Measurements from ENCODE around the gene RGS19.
A peak's percentile ranks its signal among the peaks of the same experiment; 100 is the strongest.

The RGS19 gene

GRCh38 chr20:64036346-64037198, 42.7 kb downstream of the RGS19 start:
- H2AK5ac ChIP-seq (ENCODE audit: low read depth, low read length), result peak overlapping the region; percentile 82
- H3K14ac ChIP-seq (ENCODE audit: low read length), result peak overlapping the region; percentile 84
- H3K27ac ChIP-seq (replicated peaks; ENCODE audit: low read length), result no peak overlapping the region
- WGBS, 2 donors (ENCODE audit: extremely low coverage in 2 of 2, insufficient read length in 2 of 2, insufficient replicate concordance in 1 of 2), result no CpG with 5 or more reads among the region's 17 CpGs
- no peak overlapping the region for H4K91ac ChIP-seq (ENCODE audit: low read depth, low read length, poor library complexity)
- peak overlapping the region; percentile 80 for H3K18ac ChIP-seq (ENCODE audit: low read length)
- peak overlapping the region; percentile 4 for H3K9ac ChIP-seq (ENCODE audit: low read depth, low read length, poor library complexity)
- no peaks in the 10 kb centered on the region for H3K79me1 ChIP-seq (ENCODE audit: low read depth, low read length)
- peaks cover 17 to 37% of the 10 kb centered on the region in 2 donors for H3K36me3 ChIP-seq (replicated peaks in 1 of 2; ENCODE audit: control insufficient read depth in 2 of 2, insufficient read depth in 2 of 2, low read length in 2 of 2)
- H2AFZ ChIP-seq (ENCODE audit: low read length), result no peak overlapping the region
- peak overlapping the region; percentile 66 for H2BK12ac ChIP-seq (ENCODE audit: low read length)
- no peak for DNase-seq (ENCODE audit: low spot score)
- peak overlapping the region; percentile 21 for H2BK15ac ChIP-seq (ENCODE audit: low read length)
- H3K9me3 ChIP-seq (replicated peaks in 1 of 2; ENCODE audit: control insufficient read depth in 2 of 2, insufficient read depth in 1 of 2, low read depth in 1 of 2, low read length in 2 of 2), result no peaks in the 10 kb centered on the region
- H3K4me2 ChIP-seq (ENCODE audit: insufficient read depth, low read length, poor library complexity, severe bottlenecking), result peak overlapping the region; percentile 25
- peak overlapping the region; percentile 13 for H2BK5ac ChIP-seq (ENCODE audit: low read length)
- H2BK120ac ChIP-seq (ENCODE audit: low read depth, low read length), result peak overlapping the region; percentile 47
- peak overlapping the region; percentile 19 for H4K8ac ChIP-seq (ENCODE audit: low read depth, low read length)
- H3K4me3 ChIP-seq (ENCODE audit: low read length in 2 of 2), result no peak overlapping the region
- peaks cover 16 to 21% of the 10 kb centered on the region in 2 donors for H3K4me1 ChIP-seq (ENCODE audit: control insufficient read depth in 2 of 2, insufficient read depth in 1 of 2, low read depth in 1 of 2, low read length in 2 of 2)
- peaks cover 22 to 48% (median 29%) of the 10 kb centered on the region in 3 experiments for H3K27me3 ChIP-seq (ENCODE audit: control insufficient read depth in 3 of 3, insufficient read depth in 3 of 3, low read depth in 1 of 3, low read length in 3 of 3)
- peak overlapping the region; percentile 68 for H3K23ac ChIP-seq (ENCODE audit: low read depth, low read length, poor library complexity)
- H3K4ac ChIP-seq (ENCODE audit: low read length), result no peak overlapping the region

DNA sequence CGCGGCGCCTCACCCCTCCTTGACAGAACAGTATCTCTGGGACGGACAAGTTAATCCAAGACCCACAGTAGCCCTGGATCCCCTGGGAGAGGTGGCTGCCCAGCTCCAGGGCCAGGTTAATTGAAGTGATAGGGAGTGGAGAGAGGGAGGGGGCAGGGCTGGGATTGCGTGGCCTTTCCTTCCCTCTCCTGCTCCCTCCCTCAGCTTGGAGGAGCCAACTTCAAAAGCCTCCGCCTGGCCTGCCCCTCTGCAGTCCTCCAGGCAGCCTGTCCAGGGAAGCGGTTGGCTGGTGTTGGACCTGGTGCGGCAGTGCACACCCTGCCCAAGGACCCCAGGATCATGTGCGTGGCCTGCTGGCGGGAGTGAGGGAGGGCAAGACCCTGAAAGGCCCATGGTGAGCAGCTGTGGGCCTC, 43.4 kb downstream of the RGS19 start, which contains the start of gene C20orf204:
C20orf204 (plus strand) TSS at position 250 of the 413 bp plus-strand sequence; CDS start at position 392, 142 bp downstream.
- H3K9me3 ChIP-seq (replicated peaks in 1 of 2; ENCODE audit: control insufficient read depth in 2 of 2, insufficient read depth in 1 of 2, low read depth in 1 of 2, low read length in 2 of 2), result no peaks in the 10 kb centered on the region
- H3K23ac ChIP-seq (ENCODE audit: low read depth, low read length, poor library complexity), result peak within 1 kb of the TSS; percentile 68
- H2BK15ac ChIP-seq (ENCODE audit: low read length), result peak within 1 kb of the TSS; percentile 21
- no peak for DNase-seq (ENCODE audit: low spot score)
- H3K14ac ChIP-seq (ENCODE audit: low read length), result peak within 1 kb of the TSS; percentile 84
- H4K8ac ChIP-seq (ENCODE audit: low read depth, low read length), result peak within 1 kb of the TSS; percentile 19
- H3K27ac ChIP-seq (replicated peaks; ENCODE audit: low read length), result no peak within 1 kb of the TSS
- H3K79me1 ChIP-seq (ENCODE audit: low read depth, low read length), result no peaks in the 10 kb centered on the region
- H3K4me3 ChIP-seq (ENCODE audit: low read length in 2 of 2), result no peak within 1 kb of the TSS
- peak within 1 kb of the TSS; percentile 82 for H2AK5ac ChIP-seq (ENCODE audit: low read depth, low read length)
- no peak within 1 kb of the TSS for H3K4ac ChIP-seq (ENCODE audit: low read length)
- peak within 1 kb of the TSS; percentile 47 for H2BK120ac ChIP-seq (ENCODE audit: low read depth, low read length)
- no peak within 1 kb of the TSS for H4K91ac ChIP-seq (ENCODE audit: low read depth, low read length, poor library complexity)
- H3K36me3 ChIP-seq (replicated peaks in 1 of 2; ENCODE audit: control insufficient read depth in 2 of 2, insufficient read depth in 2 of 2, low read length in 2 of 2), result peaks cover 19 to 39% of the 10 kb centered on the region in 2 donors
- H3K9ac ChIP-seq (ENCODE audit: low read depth, low read length, poor library complexity), result peak within 1 kb of the TSS; percentile 54
- H2AFZ ChIP-seq (ENCODE audit: low read length), result no peak within 1 kb of the TSS
- peak within 1 kb of the TSS; percentile 80 for H3K18ac ChIP-seq (ENCODE audit: low read length)
- H3K27me3 ChIP-seq (ENCODE audit: control insufficient read depth in 3 of 3, insufficient read depth in 3 of 3, low read depth in 1 of 3, low read length in 3 of 3), result peaks cover 22 to 42% (median 23%) of the 10 kb centered on the region in 3 experiments
- H3K4me2 ChIP-seq (ENCODE audit: insufficient read depth, low read length, poor library complexity, severe bottlenecking), result peak within 1 kb of the TSS; percentile 25
- WGBS, 2 donors (ENCODE audit: extremely low coverage in 2 of 2, insufficient read length in 2 of 2, insufficient replicate concordance in 1 of 2), result no CpG with 5 or more reads among the region's 10 CpGs
- peaks cover 16 to 19% of the 10 kb centered on the region in 2 donors for H3K4me1 ChIP-seq (ENCODE audit: control insufficient read depth in 2 of 2, insufficient read depth in 1 of 2, low read depth in 1 of 2, low read length in 2 of 2)
- peak within 1 kb of the TSS; percentile 66 for H2BK12ac ChIP-seq (ENCODE audit: low read length)
- H2BK5ac ChIP-seq (ENCODE audit: low read length), result peak within 1 kb of the TSS; percentile 13

- no peak overlapping the region for H3K23ac ChIP-seq (ENCODE audit: low read depth, low read length, poor library complexity)
- H3K79me1 ChIP-seq (ENCODE audit: low read depth, low read length), result no peaks in the 10 kb centered on the region
- H3K14ac ChIP-seq (ENCODE audit: low read length), result no peak overlapping the region
- no peak overlapping the region for H4K8ac ChIP-seq (ENCODE audit: low read depth, low read length)
- H3K4me2 ChIP-seq (ENCODE audit: insufficient read depth, low read length, poor library complexity, severe bottlenecking), result no peak overlapping the region
- no peak overlapping the region for H2AFZ ChIP-seq (ENCODE audit: low read length)
- H2BK15ac ChIP-seq (ENCODE audit: low read length), result no peak overlapping the region
- no peak overlapping the region for H3K4me3 ChIP-seq (ENCODE audit: low read length in 2 of 2)
- DNase-seq (ENCODE audit: low spot score), result no peak
- WGBS, 2 donors (ENCODE audit: extremely low coverage in 2 of 2, insufficient read length in 2 of 2, insufficient replicate concordance in 1 of 2), result no CpG with 5 or more reads among the region's 17 CpGs
- H3K18ac ChIP-seq (ENCODE audit: low read length), result no peak overlapping the region
- no peak overlapping the region for H2BK12ac ChIP-seq (ENCODE audit: low read length)
- H3K27me3 ChIP-seq (ENCODE audit: control insufficient read depth in 3 of 3, insufficient read depth in 3 of 3, low read depth in 1 of 3, low read length in 3 of 3), result peaks cover 17 to 35% (median 19%) of the 10 kb centered on the region in 3 experiments
- no peak overlapping the region for H2BK120ac ChIP-seq (ENCODE audit: low read depth, low read length)
- H3K4me1 ChIP-seq (ENCODE audit: control insufficient read depth in 2 of 2, insufficient read depth in 1 of 2, low read depth in 1 of 2, low read length in 2 of 2), result peaks cover 16 to 19% of the 10 kb centered on the region in 2 donors
- H3K36me3 ChIP-seq (replicated peaks in 1 of 2; ENCODE audit: control insufficient read depth in 2 of 2, insufficient read depth in 2 of 2, low read length in 2 of 2), result peaks cover 23 to 46% of the 10 kb centered on the region in 2 donors
- H2BK5ac ChIP-seq (ENCODE audit: low read length), result no peak overlapping the region
- H3K9ac ChIP-seq (ENCODE audit: low read depth, low read length, poor library complexity), result peak overlapping the region; percentile 54
- H2AK5ac ChIP-seq (ENCODE audit: low read depth, low read length), result peak overlapping the region; percentile 82
- H3K9me3 ChIP-seq (replicated peaks in 1 of 2; ENCODE audit: control insufficient read depth in 2 of 2, insufficient read depth in 1 of 2, low read depth in 1 of 2, low read length in 2 of 2), result no peaks in the 10 kb centered on the region
- no peak overlapping the region for H4K91ac ChIP-seq (ENCODE audit: low read depth, low read length, poor library complexity)
- H3K4ac ChIP-seq (ENCODE audit: low read length), result no peak overlapping the region
- no peak overlapping the region for H3K27ac ChIP-seq (replicated peaks; ENCODE audit: low read length)
These were observed 44.0 kb downstream of the RGS19 start for GRCh38 chr20:64035066-64035932.
